HG03469 (cell line): ENCODE results near the gene RHOB.
"Not testable (repeated sequence)": the region's sequence is repeated elsewhere in the genome, so short reads cannot be mapped to it uniquely, and the experiment has no call there.

Experiments
- ATAC-seq: cut with Tn5 transposase; IDR thresholded peaks from one replicate; pipeline ENCODE4 v1.9.1; 2021; ENCODE audit warnings: mild to moderate bottlenecking, moderate library complexity, moderate number of reproducible peaks; ENCODE audit not compliant: unreplicated experiment

Gene RHOB

GRCh38 chr2:20422402-20423271 is 24.2 kb upstream of the RHOB start:
- no peak for ATAC-seq

DNA sequence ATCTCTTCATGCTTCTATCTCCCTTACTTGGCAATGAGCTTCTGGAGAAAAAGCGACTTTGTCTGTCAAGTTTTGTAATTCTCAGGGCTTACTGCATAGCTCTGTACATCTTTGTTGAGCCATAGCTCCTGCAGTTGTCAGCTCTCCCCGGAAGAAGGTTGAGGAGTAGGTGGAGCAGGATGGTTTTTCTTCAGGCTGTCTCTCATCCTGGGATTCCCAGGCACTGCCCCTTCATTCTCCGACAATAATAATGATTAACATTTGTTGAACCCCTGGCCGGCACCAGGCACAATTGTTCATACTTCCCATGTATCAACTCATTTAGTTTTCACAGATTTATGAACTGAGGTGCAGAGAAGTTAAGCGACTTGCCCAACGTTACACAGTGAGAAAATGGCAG is 23.5 kb upstream of the RHOB start:
- ATAC-seq: no peak

DNA sequence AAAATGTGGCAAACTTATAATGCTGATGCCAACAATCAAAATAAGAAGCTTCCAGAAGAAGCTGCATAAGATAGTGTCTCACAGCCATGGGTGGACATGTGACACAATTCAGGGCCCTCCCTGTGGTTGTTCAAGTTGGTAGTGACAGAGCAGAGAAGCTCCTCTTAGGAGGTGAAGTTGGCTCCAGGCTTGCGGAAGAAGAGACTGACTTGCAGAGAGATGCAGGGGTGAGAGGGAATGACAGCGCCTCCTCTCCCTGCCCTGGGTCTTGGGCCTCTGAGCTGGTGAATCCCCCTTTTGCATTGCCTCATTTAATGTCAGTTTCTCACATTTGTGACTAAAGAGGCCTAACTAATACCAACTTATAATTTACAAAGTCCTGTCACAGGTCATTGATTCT is 23.0 kb upstream of the RHOB start:
- ATAC-seq: no peak

- ATAC-seq: peak; percentile 40
These were observed 22.3 kb upstream of the RHOB start for GRCh38 chr2:20424300-20425290.

GRCh38 chr2:20425371-20425881 is 21.4 kb upstream of the RHOB start:
- ATAC-seq: no peak

DNA sequence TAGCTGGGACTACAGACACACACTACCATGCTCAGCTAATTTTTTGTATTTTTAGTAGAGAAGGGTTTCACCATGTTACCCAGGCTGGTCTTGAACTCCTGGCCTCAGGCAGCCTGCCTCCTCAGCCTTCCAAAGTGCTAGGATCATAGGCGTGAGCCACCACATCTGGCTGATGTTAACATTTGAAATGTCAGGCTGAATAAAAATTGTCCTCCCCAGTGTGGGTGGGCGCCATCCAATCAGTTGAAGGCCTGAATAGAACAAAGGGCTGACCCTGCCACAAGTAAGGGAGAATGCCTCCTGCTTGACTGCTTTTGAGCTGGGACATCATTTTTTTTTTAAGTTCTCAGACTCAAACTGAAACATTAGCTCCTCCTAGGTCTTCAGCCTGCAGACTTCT is 21.0 kb upstream of the RHOB start:
- no peak for ATAC-seq

DNA sequence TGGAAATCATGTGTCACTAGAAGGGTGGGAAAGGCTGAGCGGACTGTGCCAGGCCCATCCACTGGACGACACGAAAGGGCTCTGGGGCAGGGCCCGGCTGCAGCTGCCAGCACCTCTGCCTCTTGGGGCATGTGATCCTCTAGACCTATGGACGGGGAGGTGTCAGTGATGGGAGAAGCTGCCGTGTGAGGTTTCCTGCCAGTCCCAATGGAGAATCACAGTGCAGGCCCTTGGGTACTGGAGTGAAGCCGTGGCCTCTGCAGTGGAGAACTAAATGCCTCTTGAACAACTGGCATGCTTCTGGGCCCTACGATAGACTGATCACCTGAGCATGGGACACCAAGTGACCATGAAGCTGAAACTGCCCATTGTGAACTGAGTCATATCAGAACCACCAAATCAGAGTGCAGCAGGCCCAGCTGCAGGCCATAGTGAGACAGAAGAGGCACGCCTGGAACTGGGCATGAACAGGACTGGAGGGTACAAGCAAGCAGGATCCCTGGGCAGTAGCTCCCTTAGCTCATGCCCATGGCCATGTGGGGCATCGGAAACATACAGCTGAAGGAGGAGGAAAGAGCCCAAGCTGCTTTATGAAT is 18.8 kb upstream of the RHOB start:
- no peak for ATAC-seq

- ATAC-seq: no peak
These were observed 18.0 kb upstream of the RHOB start for GRCh38 chr2:20428717-20429490.

- ATAC-seq: peak; percentile 50
These were observed 17.3 kb upstream of the RHOB start for GRCh38 chr2:20429528-20429927.

GRCh38 chr2:20430035-20430434 is 16.8 kb upstream of the RHOB start:
- ATAC-seq: no peak

DNA sequence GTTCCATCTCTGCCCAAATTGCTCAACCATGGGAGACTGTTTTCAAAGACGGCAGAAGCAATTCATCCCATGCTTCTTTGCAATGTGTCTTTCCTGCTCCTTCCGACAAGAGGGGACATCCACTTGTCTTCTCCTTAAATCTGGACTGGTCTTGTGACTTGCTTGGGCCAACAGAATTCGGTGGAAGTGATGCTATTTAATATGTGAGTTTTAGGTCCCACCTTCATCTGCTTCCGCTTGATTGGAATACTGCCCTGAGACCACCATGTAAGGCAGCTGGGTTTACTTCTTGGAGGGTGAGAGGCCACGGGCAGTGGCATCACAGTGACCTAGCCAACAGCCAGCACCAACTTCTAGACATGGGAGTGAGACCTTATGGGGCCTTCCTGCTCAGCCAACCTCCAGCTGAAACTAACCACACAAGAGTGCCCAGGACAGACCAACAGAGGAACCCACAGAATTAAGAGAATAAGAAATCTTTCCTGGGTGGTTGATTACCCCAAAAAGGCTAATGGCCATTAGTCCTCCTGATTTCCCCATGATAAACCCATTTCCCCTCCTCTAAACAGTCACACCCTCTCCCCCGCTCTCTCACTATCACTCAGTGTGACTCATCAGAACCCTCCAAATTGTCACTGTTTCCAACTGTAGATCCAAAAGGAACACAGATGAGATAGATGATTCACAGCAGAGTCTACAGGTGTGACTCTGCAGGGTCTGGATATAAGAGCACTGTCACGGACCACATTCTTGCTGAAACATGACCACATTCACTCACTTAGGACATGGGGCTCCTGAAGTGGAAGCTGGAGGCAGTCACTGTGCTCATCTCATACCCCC is 16.2 kb upstream of the RHOB start:
- ATAC-seq: peak; percentile 33

GRCh38 chr2:20431301-20431698 is 15.6 kb upstream of the RHOB start:
- ATAC-seq: no peak

DNA sequence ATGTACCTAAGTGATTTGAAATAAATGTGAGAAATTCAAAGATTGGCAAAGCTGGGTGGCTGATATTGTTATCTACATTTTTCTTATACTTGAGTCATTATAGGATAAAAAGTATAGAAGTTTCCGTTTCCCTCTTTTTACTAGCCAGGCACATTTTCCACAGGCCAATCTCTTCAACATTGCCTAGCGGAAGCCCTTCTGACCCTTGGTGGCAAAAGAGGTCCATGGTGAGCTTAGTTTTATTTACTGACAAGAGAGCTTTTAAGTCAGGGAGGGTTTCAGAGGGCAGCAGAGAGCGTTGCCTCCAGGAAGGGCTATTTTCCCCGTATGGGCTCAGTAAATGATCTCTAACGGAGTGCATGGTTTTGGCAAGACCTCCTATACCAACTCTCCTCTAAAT is 15.1 kb upstream of the RHOB start:
- ATAC-seq: no peak

- ATAC-seq: no peak
These were observed 14.2 kb upstream of the RHOB start for GRCh38 chr2:20432714-20433113.

GRCh38 chr2:20433249-20433648 is 13.6 kb upstream of the RHOB start:
- ATAC-seq: no peak

DNA sequence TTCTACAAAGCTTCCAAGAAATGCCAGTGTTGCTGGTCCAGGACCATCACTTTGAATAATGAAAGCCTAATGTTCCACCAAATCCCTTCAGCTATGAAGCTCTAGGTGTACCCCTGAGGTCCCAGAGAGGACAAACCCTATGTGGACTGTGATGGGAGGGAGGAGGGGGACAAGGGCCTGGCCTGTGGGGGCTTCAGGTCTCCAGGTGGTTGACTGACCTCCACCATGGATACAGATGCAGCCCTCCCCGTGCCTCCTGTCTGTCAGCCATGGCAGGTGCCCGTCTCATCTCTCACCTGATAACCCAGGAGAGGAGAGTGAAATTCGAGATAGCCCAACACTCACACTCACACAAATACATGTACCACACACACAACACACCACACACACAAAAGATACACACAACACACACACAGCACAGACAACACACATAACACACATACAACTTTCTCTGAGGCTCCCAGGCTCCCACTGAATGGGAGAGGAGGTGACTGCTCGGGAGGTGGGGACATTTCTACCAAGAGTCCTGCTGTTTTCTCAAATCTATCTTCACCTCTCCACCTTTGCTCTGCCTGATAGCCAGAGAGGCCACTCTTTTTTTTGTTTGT is 12.8 kb upstream of the RHOB start:
- ATAC-seq: no peak

- no peak for ATAC-seq
These were observed 12.1 kb upstream of the RHOB start for GRCh38 chr2:20434588-20435294.

DNA sequence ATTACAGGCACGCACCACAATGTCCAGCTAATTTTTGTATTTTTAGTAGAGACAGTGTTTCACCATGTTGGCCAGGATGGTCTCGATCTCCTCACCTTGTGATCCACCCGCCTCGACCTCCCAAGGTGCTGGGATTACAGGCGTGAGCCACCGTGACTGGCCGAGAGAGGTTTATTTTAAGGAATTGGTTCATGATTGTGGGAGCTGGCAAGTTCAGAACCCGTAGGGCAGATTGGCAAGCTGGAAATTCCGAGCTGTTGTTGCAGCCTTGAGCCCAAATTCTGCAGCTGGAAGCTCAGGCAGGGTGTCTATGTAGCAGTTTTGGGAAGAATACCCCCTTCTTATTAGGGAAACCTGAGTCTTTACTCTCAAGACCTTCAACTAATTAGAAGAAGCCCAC is 11.4 kb upstream of the RHOB start:
- ATAC-seq: not testable (repeated sequence)
